SK-N-MC (cell line): ENCODE results near the gene SECISBP2.

ENCODE experiments used
- EZH2 ChIP-seq: fragments of 200-600 bp; sonication (generic); IDR thresholded peaks from one replicate; pipeline ENCODE4 v1.6.1; 2017; ENCODE audit warnings: antibody characterized with exemption
- FOXP2 ChIP-seq: optimal IDR thresholded peaks from 2 replicates; pipeline ENCODE3; 2011; ENCODE audit warnings: mild to moderate bottlenecking, moderate library complexity; ENCODE audit not compliant: insufficient read depth; ENCODE audit errors: extremely low read length, control extremely low read depth
- POLR2AphosphoS5 ChIP-seq: IDR thresholded peaks from 2 replicates; pipeline ENCODE4 v1.6.1; 2012; ENCODE audit warnings: mild to moderate bottlenecking, low read depth, low read length, borderline replicate concordance

DNA sequence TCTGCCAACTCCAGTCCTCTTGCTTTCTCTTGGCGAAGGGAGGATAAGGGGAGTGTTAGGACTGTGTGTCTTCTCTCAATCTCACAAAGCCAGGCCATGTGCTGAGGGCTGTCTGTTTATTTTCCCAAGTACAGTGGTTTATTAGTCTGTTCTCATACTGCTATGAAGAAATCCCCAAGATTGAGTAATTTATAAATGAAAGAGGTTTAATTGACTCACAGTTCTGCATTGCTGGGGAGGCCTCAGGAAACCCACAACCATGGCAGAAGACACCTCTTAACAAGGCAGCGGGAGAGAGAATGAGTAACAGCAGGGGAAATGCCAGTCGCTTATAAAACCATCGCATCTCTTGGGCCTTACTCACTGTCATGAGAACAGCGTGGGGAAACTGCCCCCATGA is 43.5 kb upstream of the SECISBP2 start:
- no peak for TF ChIP-seq POLR2AphosphoS5
- TF ChIP-seq EZH2: no peak
- no peak for TF ChIP-seq FOXP2
